ENCODE data around the gene VPS16. TPM values are rescaled to one million over a fixed set of nuclear protein-coding genes. Genes with fewer than 3 reads are reported as not detected.

VPS16 gene
- total and polyA plus RNA-seq, 2 of the 4 experiments (the other 2 are of a cell fraction), result 38.7 to 48.0 TPM

DNA sequence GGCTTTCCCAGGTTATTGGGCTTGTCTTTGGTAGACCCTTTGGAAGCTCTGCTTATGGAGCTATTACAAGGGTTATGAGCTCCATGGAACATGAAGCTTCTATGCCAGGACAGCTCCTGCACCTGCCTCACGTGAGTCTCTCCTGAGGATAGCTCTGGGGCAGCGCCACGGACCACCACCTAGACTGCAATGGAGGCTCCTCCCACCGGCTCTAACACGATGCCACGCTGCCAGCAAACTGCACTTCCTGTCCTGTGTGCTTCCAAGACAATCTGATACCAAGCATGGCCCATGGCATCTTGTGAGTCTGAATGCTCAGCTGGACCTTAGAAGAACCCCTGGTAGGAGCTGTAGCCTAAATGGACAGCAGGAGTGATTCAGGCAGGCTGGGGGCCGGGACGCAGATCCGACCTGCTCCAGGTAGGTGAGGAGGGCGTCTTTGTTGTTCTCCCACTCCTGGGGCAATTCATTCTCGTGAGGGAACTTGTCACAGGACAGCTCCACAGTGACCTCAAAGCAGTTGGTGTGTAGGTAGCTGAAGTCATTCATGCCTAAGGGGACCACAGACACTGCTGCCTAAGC, 45.6 kb upstream of the VPS16 start:
- no peaks in the 10 kb centered on the region for H3K9me3 ChIP-seq (ENCODE audit: control insufficient read depth, insufficient read depth, low read length)
- no peak for DNase-seq
- no peak overlapping the region for H2AK5ac ChIP-seq (ENCODE audit: low read depth, low read length)
- H3K36me3 ChIP-seq (ENCODE audit: control insufficient read depth, insufficient read depth, low read length), result no peaks in the 10 kb centered on the region; the same call in 1 of the 2 replicates
- H2AFZ ChIP-seq (replicated peaks; ENCODE audit: low read length, poor library complexity), result no peak overlapping the region
- no peaks in the 10 kb centered on the region; the same call in 1 of the 2 replicates for H3K4me1 ChIP-seq (ENCODE audit: control insufficient read depth, insufficient read depth, low read length)
- TF ChIP-seq RCOR1 (IDR thresholded peaks at IDR 0.05; ENCODE audit: insufficient replicate concordance, low read length) (no peak), SMC3 (IDR thresholded peaks at IDR 0.05; ENCODE audit: low read depth, low read length) (no peak), MAZ (IDR thresholded peaks at IDR 0.05; ENCODE audit: borderline replicate concordance, low read depth, low read length) (no peak), MAFK (IDR thresholded peaks at IDR 0.05; ENCODE audit: low read depth, low read length) (no peak)
- 86% methylated on average over 5 of the region's 11 CpGs; no CpG with 5 or more reads in 1 of the 2 experiments for WGBS, 2 experiments (ENCODE audit: extremely low coverage in 2 of 2, insufficient read length in 1 of 2)
- dilution Hi-C loops (cut with HindIII; ENCODE audit: low sequenced_read_pairs, unreplicated experiment) (no loop called here), in situ Hi-C loops (cut with MboI; ENCODE audit: low sequenced_read_pairs) (no loop called here), intact Hi-C loops (cut with micrococcal nuclease) (no loop called here)
- H2BK120ac ChIP-seq (ENCODE audit: low read depth, low read length), result no peak overlapping the region
- H4K8ac ChIP-seq (ENCODE audit: low read depth in 2 of 2, low read length in 2 of 2), result no peak overlapping the region
- H2BK20ac ChIP-seq (ENCODE audit: low read depth, low read length), result no peak overlapping the region
- H2BK5ac ChIP-seq (ENCODE audit: low read depth, low read length, poor library complexity, severe bottlenecking), result no peak overlapping the region
- H3K27me3 ChIP-seq (ENCODE audit: control insufficient read depth, insufficient read depth, low read length), result peaks cover 32% of the 10 kb centered on the region
- no peak overlapping the region for H3K18ac ChIP-seq (ENCODE audit: low read depth, low read length)
- no peak overlapping the region for H3K4me3 ChIP-seq (ENCODE audit: insufficient read depth, low read depth, low read length)
- ChIA-PET POLR2A (ENCODE audit: unreplicated experiment) (no interaction called here), CTCF (no interaction called here)
- H3K79me1 ChIP-seq (ENCODE audit: low read depth in 1 of 2, low read length in 2 of 2), result no peaks in the 10 kb centered on the region
- H3K4ac ChIP-seq (ENCODE audit: low read depth, low read length), result no peak overlapping the region
- no peaks in the 10 kb centered on the region for H3K9me1 ChIP-seq (ENCODE audit: insufficient read depth, low read length)
- no peak overlapping the region for H3K4me2 ChIP-seq (ENCODE audit: low read depth, low read length)
- H3K23ac ChIP-seq (ENCODE audit: low read depth, low read length), result no peak overlapping the region
- H4K20me1 ChIP-seq (ENCODE audit: insufficient read depth, low read length), result no peaks in the 10 kb centered on the region
- no peak overlapping the region for H3K9ac ChIP-seq (ENCODE audit: low read depth, low read length)
- no peak overlapping the region for H3K27ac ChIP-seq (ENCODE audit: insufficient read depth, low read length)
- H3K14ac ChIP-seq (replicated peaks; ENCODE audit: low read depth, low read length), result no peak overlapping the region
- no TSS peak for BruUV-seq (replicated peaks)
- peak overlapping the region; percentile 21 for H2AK9ac ChIP-seq (replicated peaks; ENCODE audit: low read depth, low read length, poor library complexity)
- no peak overlapping the region for H4K5ac ChIP-seq (ENCODE audit: low read depth, low read length)
- H2BK15ac ChIP-seq (ENCODE audit: low read depth, low read length), result no peak overlapping the region
- ATAC-seq (ENCODE audit: low read depth), result no peak
- no peak overlapping the region for H4K91ac ChIP-seq (ENCODE audit: insufficient read depth, low read depth, low read length)
- H3K56ac ChIP-seq (ENCODE audit: extremely low read depth, insufficient read depth, low read length), result no peak overlapping the region
